Measurements from ENCODE around the gene RNASE13.

GRCh38 chr14:21025371-21026273, 9.0 kb downstream of the RNASE13 start:
- TF ChIP-seq CTCF (conservative IDR thresholded peaks at IDR 0.05; ENCODE audit: low read depth, low read length) (no peak), EZH2 (IDR thresholded peaks at IDR 0.05; ENCODE audit: borderline replicate concordance, low read depth, low read length, poor library complexity, severe bottlenecking) (no peak)
